ENCODE results near the gene EPAS1.

- TF ChIP-seq CTCF (IDR thresholded peaks at IDR 0.05; ENCODE audit: low read depth, low read length, missing input control) (no peak), HNF4G (IDR thresholded peaks at IDR 0.05) (no peak), ZBTB33 (IDR thresholded peaks at IDR 0.05) (no peak), JUND (IDR thresholded peaks at IDR 0.05) (no peak), MAX (IDR thresholded peaks at IDR 0.05) (no peak), YY1 (IDR thresholded peaks at IDR 0.05) (no peak), REST (IDR thresholded peaks at IDR 0.05) (no peak), RAD21 (IDR thresholded peaks at IDR 0.05) (peak in 1 of 2 donors; percentile 34), FOXA1 (IDR thresholded peaks at IDR 0.05) (no peak), SP1 (IDR thresholded peaks at IDR 0.05) (no peak), RXRA (IDR thresholded peaks at IDR 0.05) (no peak)
Measured at GRCh38 chr2:46276642-46277041, 20.6 kb upstream of the EPAS1 start.

Data from liver (tissue), 3 donors.